WTC11 (cell line): ENCODE results near the gene IFNGR1. TPM values are rescaled to one million over a fixed set of nuclear protein-coding genes. Genes with fewer than 3 reads are reported as not detected.

Experiments used
- ATAC-seq: fragments of 200-7000 bp; cut with Tn5 transposase; 2 replicates; pipeline ENCODE4 v1.10.0; 2021; ENCODE audit warnings: mild to moderate bottlenecking, moderate library complexity
- CTCF ChIA-PET: fragments of 300-600 bp; sonication (Branson Sonifier 250); formaldehyde crosslinking; loops from one replicate; lab custom pipeline; 2021; ENCODE audit warnings: antibody characterized with exemption; lab: Charles Lee
- POLR2A ChIA-PET: fragments of 350-600 bp; sonication (Branson Sonifier 250); formaldehyde crosslinking; loops from one replicate; lab custom pipeline; 2021; ENCODE audit warnings: antibody characterized with exemption; lab: Charles Lee
- DNase-seq: peaks from one replicate; pipeline ENCODE4 v3.0.0; 2021; ENCODE audit warnings: low spot score
- H3K27ac Mint-ChIP-seq: 2 replicates; pipeline ENCODE4 v1.8.0; 2021; ENCODE audit warnings: mixed read lengths
- H3K27me3 Mint-ChIP-seq: 2 replicates; pipeline ENCODE4 v1.8.0; 2021; ENCODE audit warnings: low read depth, mild to moderate bottlenecking, moderate library complexity, mixed read lengths
- H3K36me3 Mint-ChIP-seq: 2 replicates; pipeline ENCODE4 v1.8.0; 2021; ENCODE audit warnings: mixed read lengths
- H3K4me1 Mint-ChIP-seq: 2 replicates; pipeline ENCODE4 v1.8.0; 2022; ENCODE audit warnings: mixed read lengths
- H3K4me3 Mint-ChIP-seq: 2 replicates; pipeline ENCODE4 v1.8.0; 2021; ENCODE audit warnings: mild to moderate bottlenecking, moderate library complexity, mixed read lengths
- H3K9me3 Mint-ChIP-seq: 2 replicates; pipeline ENCODE4 v1.8.0; 2021; ENCODE audit warnings: mixed read lengths
- ATF1 ChIP-seq: sonication (generic); formaldehyde crosslinking; IDR thresholded peaks from 2 replicates; pipeline ENCODE4 v1.8.1; 2023; ENCODE audit warnings: mild to moderate bottlenecking, moderate library complexity, missing genetic modification reagents
- EMX1 ChIP-seq: fragments of 250-450 bp; sonication (Bioruptor Pico); IDR thresholded peaks from 2 replicates; pipeline ENCODE4 v1.8.0; 2021; ENCODE audit warnings: mild to moderate bottlenecking
- ETV6 ChIP-seq: sonication (generic); formaldehyde crosslinking; IDR thresholded peaks from 2 replicates; pipeline ENCODE4 v1.8.1; 2022; ENCODE audit warnings: mild to moderate bottlenecking, missing genetic modification reagents
- GABPB1 ChIP-seq: sonication (generic); formaldehyde crosslinking; IDR thresholded peaks from 2 replicates; pipeline ENCODE4 v1.8.1; 2023; ENCODE audit warnings: mild to moderate bottlenecking, missing genetic modification reagents
- IRF1 ChIP-seq: sonication (generic); formaldehyde crosslinking; IDR thresholded peaks from 2 replicates; pipeline ENCODE4 v1.8.0; 2023; ENCODE audit warnings: missing genetic modification reagents
- KAT7 ChIP-seq: sonication (generic); formaldehyde crosslinking; IDR thresholded peaks from 2 replicates; pipeline ENCODE4 v1.8.1; 2023; ENCODE audit warnings: missing genetic modification reagents, mild to moderate bottlenecking, borderline replicate concordance
- MLX ChIP-seq: sonication (generic); formaldehyde crosslinking; IDR thresholded peaks from 2 replicates; pipeline ENCODE4 v1.8.1; 2023; ENCODE audit warnings: mild to moderate bottlenecking, missing genetic modification reagents, moderate library complexity
- NR1H2 ChIP-seq: sonication (generic); formaldehyde crosslinking; IDR thresholded peaks from 2 replicates; pipeline ENCODE4 v1.9.0; 2021; ENCODE audit warnings: mild to moderate bottlenecking, moderate library complexity, missing genetic modification reagents
- NR2C2 ChIP-seq: sonication (generic); formaldehyde crosslinking; IDR thresholded peaks from 2 replicates; pipeline ENCODE4 v1.8.0; 2022; ENCODE audit warnings: mild to moderate bottlenecking, missing genetic modification reagents
- PRRX2 ChIP-seq: fragments of 250-450 bp; sonication (Bioruptor Pico); IDR thresholded peaks from 2 replicates; pipeline ENCODE4 v1.8.0; 2021; ENCODE audit warnings: mild to moderate bottlenecking
- SP1 ChIP-seq: sonication (generic); formaldehyde crosslinking; conservative IDR thresholded peaks from 2 replicates; pipeline ENCODE4 v1.8.1; 2022; ENCODE audit warnings: missing genetic modification reagents
- STAT6 ChIP-seq: sonication (generic); formaldehyde crosslinking; conservative IDR thresholded peaks from 2 replicates; pipeline ENCODE4 v1.8.1; 2023; ENCODE audit warnings: mild to moderate bottlenecking, low read depth, missing genetic modification reagents, moderate library complexity
- ZNF281 ChIP-seq: sonication (generic); formaldehyde crosslinking; IDR thresholded peaks from 2 replicates; pipeline ENCODE4 v1.8.0; 2023; ENCODE audit warnings: mild to moderate bottlenecking, missing genetic modification reagents
- ZNF317 ChIP-seq: sonication (generic); formaldehyde crosslinking; IDR thresholded peaks from 2 replicates; pipeline ENCODE4 v1.8.1; 2023; ENCODE audit warnings: low read depth, mild to moderate bottlenecking, moderate library complexity, missing genetic modification reagents, borderline replicate concordance
- ZNF396 ChIP-seq: fragments of 250-450 bp; sonication (Bioruptor Pico); IDR thresholded peaks from 2 replicates; pipeline ENCODE4 v1.8.0; 2021; ENCODE audit warnings: mild to moderate bottlenecking, moderate library complexity, borderline replicate concordance
- ZNF416 ChIP-seq: fragments of 250-450 bp; sonication (Bioruptor Pico); IDR thresholded peaks from 2 replicates; pipeline ENCODE4 v1.9.0; 2021; ENCODE audit warnings: mild to moderate bottlenecking, inconsistent platforms
- ZNF423 ChIP-seq: fragments of 250-450 bp; sonication (Bioruptor Pico); IDR thresholded peaks from 2 replicates; pipeline ENCODE4 v2.1.2; 2022; ENCODE audit warnings: mild to moderate bottlenecking, moderate library complexity
- ZNF425 ChIP-seq: fragments of 250-450 bp; sonication (Bioruptor Pico); conservative IDR thresholded peaks from 2 replicates; pipeline ENCODE4 v1.9.0; 2021; ENCODE audit warnings: mild to moderate bottlenecking
- ZNF532 ChIP-seq: fragments of 250-450 bp; sonication (Bioruptor Pico); IDR thresholded peaks from 2 replicates; pipeline ENCODE4 v1.9.0; 2021; ENCODE audit warnings: mild to moderate bottlenecking, borderline replicate concordance
- total RNA-seq: library from RNA; stranded (reverse); gene quantifications from 3 replicates; pipeline ENCODE4 v1.2.3, GENCODE V29; 2021

The IFNGR1 gene
- total RNA-seq, 1 experiment from 2014 or later, result 17.6 TPM

GRCh38 chr6:137229075-137229759, 10.0 kb upstream of the IFNGR1 start:
- Mint-ChIP-seq H3K27ac (no peak overlapping the region), H3K4me1 (peaks cover 8% of the 10 kb centered on the region; the same call in 1 of the 2 replicates), H3K36me3 (no peaks in the 10 kb centered on the region), H3K9me3 (peaks cover 4% of the 10 kb centered on the region; the same call in 1 of the 2 replicates), H3K27me3 (no peaks in the 10 kb centered on the region), H3K4me3 (no peak overlapping the region)
- TF ChIP-seq ZNF416 (CRISPR knock-in tag) (no peak), IRF1 (CRISPR knock-in tag) (no peak), STAT6 (CRISPR knock-in tag) (no peak), NR2C2 (CRISPR knock-in tag) (no peak), GABPB1 (CRISPR knock-in tag) (no peak), ZNF425 (no peak), ZNF281 (CRISPR knock-in tag) (no peak), SP1 (no peak), NR1H2 (CRISPR knock-in tag) (no peak), KAT7 (CRISPR knock-in tag) (no peak), ETV6 (CRISPR knock-in tag) (no peak), ZNF532 (CRISPR knock-in tag) (no peak), ZNF396 (CRISPR knock-in tag) (no peak), ATF1 (CRISPR knock-in tag) (no peak), MLX (CRISPR knock-in tag) (no peak), PRRX2 (CRISPR knock-in tag) (no peak), EMX1 (no peak), ZNF317 (no peak), ZNF423 (no peak)
- POLR2A ChIA-PET, result no interaction called here
- no peak for DNase-seq
- CTCF ChIA-PET, result no interaction called here
- no peak for ATAC-seq
